ENCODE data around the gene GRIFIN. TPM values are rescaled to one million over a fixed set of nuclear protein-coding genes. Genes with fewer than 3 reads are reported as not detected.

GRIFIN gene
- total RNA-seq, 1 donor = not detected

GRCh38 chr7:2497500-2498336, 21.5 kb upstream of the GRIFIN start:
- TF ChIP-seq CTCF (IDR thresholded peaks at IDR 0.05; ENCODE audit: insufficient read depth, low read depth, low read length) = no peak
- H3K4me3 ChIP-seq (ENCODE audit: low read depth, low read length) = no peak overlapping the region
- DNase-seq (ENCODE audit: low read depth) = no peak

- TF ChIP-seq CTCF (IDR thresholded peaks at IDR 0.05; ENCODE audit: insufficient read depth, low read depth, low read length) = no peak
- H3K4me3 ChIP-seq (ENCODE audit: low read depth, low read length) = no peak overlapping the region
Measured at GRCh38 chr7:2497065-2497464, 20.9 kb upstream of the GRIFIN start.

GRCh38 chr7:2496375-2496774, 20.2 kb upstream of the GRIFIN start:
- DNase-seq (ENCODE audit: low read depth) = no peak
- TF ChIP-seq CTCF (IDR thresholded peaks at IDR 0.05; ENCODE audit: insufficient read depth, low read depth, low read length) = no peak
- H3K4me3 ChIP-seq (ENCODE audit: low read depth, low read length) = no peak overlapping the region

More at GRCh38 chr7:2497065-2497464, 20.9 kb upstream of the GRIFIN start:
- no peak for DNase-seq (ENCODE audit: low read depth)

GRCh38 chr7:2495418-2496299, 19.5 kb upstream of the GRIFIN start:
- TF ChIP-seq CTCF (IDR thresholded peaks at IDR 0.05; ENCODE audit: insufficient read depth, low read depth, low read length) = no peak
- no peak overlapping the region for H3K4me3 ChIP-seq (ENCODE audit: low read depth, low read length)
- DNase-seq (ENCODE audit: low read depth) = no peak

- no peak for DNase-seq (ENCODE audit: low read depth)
- TF ChIP-seq CTCF (IDR thresholded peaks at IDR 0.05; ENCODE audit: insufficient read depth, low read depth, low read length) = no peak
- no peak overlapping the region for H3K4me3 ChIP-seq (ENCODE audit: low read depth, low read length)
Measured at GRCh38 chr7:2494191-2495130, 18.3 kb upstream of the GRIFIN start.
